HT-29 (cell line): Measurements from ENCODE around the gene NTM. TPM values are rescaled to one million over a fixed set of nuclear protein-coding genes. Genes with fewer than 3 reads are reported as not detected.
A peak's percentile ranks its signal among the peaks of the same experiment; 100 is the strongest.

Experiments
- DNase-seq: peaks from one replicate; pipeline ENCODE4 v3.0.0-alpha.2; 2015; ENCODE audit warnings: low spot score
- total RNA-seq: library from RNA; depleted of rRNA; stranded (reverse); fragments of >200 nt; shearing (Covaris generic); gene quantifications from 2 replicates; pipeline ENCODE4 v1.2.3, GENCODE V29; 2014

NTM gene
- total RNA-seq, 1 experiment from 2014 or later, result not detected

DNA sequence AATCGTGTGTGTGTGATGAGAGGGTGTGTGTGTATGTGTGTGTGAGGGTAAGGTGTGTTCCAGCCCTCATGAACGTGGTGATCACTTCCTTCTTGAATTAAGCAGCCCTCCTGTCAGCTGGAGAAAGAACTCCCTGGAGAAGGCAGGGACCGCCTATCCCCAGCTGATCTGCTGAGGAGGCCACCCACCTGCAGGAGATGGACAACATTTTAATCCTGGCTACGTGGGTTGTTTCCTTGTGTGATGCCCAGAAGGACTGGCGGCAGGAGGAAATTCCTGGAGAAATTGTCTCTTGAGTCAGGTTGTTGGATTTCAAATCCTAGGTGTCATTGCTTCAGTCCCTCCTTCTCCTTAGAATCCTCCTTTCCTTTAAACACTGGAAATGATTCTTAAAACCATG lies 878.8 kb downstream of the NTM start:
- DNase-seq, result no peak

DNA sequence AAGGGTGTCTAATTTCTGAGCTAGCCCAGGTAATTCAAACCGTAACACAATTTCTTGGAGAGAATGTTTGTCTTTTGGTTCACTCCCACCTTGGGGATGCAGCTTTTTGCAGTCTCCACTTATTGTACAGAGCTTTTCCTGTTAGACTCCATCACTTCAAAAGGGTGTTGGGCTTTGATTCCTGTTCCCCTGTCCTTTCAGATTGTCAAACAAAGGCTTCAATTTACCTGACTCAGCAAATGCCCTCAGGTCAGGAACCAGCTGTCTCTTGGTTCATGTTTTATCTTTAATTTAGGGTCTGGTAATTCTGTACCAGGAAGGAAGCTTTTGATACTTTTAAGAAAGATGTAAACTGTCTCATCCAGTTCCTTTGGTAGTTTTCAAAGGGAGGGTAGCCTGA lies 880.6 kb downstream of the NTM start:
- DNase-seq, result no peak

DNA sequence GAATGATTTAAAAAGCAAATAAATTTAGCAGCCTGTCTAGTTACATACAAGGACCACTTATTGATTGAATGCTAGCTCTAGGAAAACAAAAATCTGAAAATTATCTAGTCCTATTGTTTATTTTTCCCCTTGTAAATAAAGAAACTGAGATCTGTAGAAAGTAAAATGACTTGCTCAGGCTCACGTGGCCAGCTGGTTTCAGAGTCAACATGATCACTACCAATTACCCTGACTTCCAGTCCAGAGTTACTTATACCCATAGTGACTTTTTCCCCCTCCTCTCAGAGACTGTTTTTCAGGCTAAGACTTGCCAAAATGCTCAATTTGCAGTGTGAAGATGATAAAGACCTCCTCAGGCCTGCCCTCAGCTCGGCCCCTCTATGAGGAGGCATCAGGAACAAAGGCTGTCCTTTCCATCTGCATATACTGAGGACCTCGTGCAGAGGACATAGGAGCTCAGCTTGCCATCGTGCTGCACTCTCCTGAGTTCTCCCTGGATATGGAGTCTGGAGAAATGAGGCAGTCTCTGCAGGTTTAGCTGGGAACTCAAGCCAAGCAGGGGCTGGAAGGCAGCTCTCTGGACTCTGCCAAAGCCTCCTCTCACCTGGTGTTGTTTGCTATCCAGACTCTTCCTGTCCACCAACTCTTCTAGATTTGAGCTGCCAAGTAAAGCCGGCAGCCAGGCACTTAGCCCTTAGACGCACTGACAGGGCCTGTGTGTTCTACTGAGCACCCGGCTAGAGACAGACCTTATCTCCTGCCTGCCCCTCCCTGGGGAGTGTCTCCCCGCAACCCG lies 883.3 kb downstream of the NTM start:
- no peak for DNase-seq

DNA sequence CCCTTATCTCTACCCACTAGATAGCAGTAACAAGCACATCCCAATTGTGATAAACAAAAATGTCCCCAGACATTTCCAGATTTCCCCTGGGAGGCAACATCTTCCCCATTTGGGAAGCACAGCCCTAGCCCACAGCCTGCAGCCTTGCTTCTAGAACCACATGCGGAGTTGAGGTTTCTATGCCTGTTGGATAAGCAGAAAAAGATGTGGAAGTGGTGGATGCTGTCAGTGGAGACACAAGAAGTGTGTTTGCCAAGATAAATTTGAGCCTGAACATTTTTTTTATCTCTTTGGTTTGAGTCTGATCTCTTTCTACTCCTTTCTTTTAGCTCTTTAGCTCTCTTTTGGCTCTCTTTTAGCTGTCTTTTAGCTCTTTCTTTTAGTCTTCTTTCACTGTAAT lies 884.5 kb downstream of the NTM start:
- DNase-seq, result no peak

DNA sequence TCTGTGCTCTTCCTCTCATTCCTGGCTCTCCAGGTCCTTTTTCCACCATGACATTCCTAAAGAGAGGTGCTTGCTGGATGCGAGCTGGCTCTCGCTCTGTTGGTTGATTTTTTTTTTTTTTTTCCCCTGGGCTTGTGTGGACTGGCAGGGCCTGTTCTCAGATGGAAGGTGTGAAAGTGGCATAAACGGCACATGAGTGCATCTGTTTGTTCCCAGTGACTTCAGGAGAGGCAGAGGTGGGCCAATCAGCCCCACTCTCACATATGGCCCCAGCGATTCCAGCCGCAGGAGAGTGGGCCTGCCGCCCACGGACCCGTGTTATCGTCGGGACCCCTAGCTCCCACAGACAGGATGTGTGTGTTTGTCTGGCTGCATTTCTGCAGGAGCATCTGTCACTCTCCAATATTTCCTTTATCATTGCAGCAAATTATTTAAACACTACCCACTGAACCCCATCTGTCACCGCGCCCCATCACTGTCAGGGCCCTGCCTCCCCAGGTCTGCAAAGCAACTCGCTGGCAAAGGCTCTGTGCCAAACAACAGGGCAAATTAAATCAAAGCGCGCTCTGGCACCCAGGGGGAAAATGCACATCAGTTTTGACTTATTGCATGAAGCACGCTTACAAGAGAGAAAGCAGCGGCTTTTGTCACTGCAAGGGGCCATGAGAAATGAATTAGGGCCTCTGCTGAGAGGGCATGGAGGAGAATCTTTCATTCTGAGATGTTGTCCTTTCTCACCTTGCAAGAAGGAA lies 886.3 kb downstream of the NTM start:
- no peak for DNase-seq

DNA sequence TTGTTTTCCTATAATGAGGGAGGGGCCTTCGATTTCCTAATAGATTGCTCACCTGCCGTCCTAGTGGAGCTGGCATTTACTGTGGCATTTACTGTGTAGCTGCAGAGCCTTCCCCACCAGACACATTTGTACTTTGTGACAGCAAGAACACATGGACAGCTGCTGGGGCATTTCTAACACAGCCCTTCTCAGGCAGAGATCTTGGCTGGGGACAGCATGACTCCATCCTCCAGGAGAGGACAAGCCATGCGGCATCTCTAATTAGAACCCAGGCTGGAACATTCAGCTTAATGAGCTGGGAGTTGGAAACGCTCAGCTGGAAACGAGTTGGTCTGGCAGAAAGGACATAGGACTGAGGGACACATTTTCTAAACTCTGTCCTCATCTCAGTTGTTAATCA lies 887.5 kb downstream of the NTM start:
- DNase-seq, result no peak

DNA sequence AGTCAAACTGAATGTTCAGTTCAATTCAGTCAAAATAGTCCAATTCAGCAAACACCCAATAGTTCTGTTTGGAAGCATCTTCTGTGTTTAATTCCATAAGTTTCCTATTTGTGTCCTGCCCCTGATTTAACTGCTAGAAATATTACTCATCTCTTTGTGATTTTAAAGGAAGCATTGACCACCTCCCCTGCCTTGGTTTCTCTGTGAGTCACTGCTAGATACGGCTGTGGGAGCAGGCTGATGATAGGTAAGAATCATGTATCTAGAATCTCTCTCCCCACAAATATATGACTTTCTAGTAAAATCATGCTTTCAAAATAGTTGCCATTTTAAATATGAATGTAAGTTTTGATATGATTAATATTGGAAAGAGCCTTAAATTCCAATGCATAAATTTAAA lies 888.5 kb downstream of the NTM start:
- DNase-seq, result no peak

DNA sequence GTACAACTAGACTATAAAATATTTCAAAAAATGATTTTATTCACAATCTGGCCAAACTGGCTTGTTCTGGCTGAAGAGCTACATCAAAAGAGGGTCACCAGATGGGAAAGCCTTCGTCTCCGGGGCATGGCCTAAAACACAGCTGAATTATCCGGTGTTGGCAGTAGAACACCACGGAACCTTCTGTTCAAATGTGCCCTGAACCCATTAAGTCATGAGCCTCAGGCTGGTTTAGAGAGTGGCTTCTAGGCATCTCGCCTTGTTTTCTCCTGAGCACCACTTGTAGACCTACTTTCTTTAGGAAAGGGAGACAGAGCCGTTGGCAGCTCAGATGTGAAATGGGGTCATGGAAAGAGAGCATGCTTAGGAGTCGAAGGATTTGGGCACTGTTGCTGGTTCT lies 890.2 kb downstream of the NTM start:
- DNase-seq, result no peak

DNA sequence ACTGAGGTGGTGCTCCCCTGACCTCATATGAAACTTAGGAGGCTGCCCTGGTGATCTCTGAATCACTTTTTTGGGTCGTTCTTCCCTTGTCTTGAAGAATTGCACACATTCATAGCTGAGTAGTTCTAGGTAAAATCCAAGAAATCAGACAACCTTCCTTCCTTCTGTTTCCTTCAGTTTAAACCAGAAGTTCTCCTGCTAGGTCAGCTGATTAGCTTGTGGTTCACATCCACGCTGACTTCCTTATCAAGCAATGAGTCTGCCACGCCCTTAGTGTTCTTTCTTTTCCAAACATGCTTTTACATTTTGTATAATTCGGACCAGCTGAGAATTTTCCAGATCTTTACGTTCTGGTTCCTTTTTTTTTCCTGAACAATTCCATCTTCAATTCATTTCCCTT lies 892.8 kb downstream of the NTM start:
- no peak for DNase-seq

DNA sequence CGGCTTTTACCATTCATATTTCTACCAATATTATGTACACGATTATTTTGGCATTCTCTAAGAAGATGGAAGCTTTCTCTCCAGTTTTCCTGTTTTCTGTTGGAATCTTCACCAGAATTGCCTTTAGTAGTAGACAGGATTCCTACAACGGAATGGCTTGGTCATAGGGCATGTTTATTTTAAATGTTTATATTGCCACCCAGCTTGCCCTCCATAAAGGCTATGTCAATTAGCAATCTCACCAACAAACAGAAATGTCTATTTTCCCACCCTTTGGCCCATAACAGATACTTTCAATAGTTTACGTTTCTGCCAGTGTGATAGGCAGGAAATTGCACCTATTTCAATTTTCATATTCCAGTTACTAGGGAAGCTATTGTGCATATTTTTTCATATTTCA lies 893.5 kb downstream of the NTM start:
- no peak for DNase-seq

DNA sequence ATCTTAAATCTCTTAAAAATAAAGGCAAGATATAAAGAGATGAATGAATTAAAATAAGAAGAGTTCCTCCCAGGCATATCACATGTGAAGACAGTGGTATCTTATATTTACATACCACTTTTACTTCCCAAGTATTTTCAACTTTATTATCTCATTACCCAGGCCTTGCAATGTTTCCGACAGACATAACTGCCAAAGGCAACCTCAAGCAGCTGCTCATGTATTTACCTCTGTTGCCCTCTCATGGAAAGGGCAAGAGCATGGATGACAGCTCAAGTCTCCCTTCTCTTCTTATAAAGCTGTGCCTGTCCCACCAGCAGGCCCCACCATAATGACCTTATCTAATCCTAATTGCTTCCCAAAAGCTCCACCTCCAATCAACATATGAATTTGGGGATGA lies 894.2 kb downstream of the NTM start:
- no peak for DNase-seq

DNA sequence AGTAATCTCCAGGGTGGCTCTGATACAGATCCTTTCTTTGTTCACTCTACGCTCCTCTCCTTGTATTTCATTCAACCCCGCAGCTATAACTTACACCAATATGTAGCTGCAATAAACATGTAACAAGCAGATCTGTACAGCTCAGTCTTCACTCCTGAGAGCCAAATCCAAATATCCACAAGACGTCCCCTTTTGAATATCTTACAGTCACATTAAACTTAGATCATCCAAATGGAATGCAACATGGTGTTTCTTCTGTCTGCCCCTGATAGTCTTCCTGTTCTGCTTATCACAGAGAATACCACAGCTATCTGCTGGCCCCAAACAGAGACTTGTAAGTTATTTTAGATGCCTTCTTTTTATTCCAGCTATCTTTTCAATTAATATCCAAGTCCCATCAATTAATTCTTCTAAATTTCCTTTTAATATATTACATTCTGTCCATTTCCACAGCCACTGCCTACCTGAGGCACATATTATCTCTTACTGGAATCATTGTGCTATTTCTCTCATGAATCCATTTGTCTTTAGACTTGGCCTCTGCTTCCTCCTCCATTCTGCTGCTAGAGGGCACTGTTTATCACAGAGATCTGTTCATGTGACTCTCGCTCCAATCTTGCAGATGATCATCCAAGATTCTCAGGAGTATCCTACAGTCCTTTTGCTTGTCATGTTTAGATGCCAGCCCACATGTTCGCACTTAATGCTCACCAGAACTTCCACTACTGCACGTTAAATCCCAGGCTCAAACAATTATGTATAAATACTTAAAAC lies 908.6 kb downstream of the NTM start:
- DNase-seq, result peak; percentile 43

DNA sequence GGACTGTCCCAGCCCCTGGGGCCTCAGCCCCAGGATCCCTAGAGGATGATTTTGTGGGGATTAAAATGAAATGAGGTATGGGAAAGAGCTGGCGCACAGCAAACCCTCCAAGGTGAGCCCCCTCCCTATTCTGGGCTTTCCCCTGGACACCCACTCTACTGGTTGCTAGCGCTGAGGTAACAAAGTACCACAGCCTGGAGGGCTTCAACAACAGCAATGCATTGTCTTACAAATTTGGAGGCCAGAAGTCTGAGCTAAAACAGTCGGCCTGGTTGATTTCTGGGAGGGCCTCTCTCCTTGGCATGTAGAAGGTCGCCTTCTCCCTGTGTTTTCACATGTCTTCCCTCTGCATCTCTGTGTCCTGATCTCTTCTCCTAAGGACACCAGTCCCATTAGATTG lies 913.6 kb downstream of the NTM start:
- DNase-seq, result no peak

DNA sequence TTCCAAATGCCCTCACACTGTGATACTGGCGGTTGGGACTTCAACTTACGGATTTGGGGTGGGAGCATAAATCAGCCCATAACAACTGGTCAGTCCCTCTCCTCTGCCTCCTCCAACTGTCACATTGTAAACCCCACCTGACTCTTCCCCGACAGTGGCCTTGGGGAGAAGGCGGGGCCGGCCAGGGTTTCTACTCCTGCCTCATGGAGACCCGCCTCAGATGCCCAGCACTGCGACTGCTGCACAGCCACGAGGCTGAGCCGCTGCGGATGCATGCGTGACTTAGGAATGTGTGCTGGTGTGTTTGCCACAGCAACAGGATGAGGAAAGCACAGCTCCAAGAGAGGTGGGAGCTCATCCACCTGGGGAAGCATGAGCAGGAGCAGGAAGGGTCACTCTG lies 914.2 kb downstream of the NTM start:
- DNase-seq, result no peak

DNA sequence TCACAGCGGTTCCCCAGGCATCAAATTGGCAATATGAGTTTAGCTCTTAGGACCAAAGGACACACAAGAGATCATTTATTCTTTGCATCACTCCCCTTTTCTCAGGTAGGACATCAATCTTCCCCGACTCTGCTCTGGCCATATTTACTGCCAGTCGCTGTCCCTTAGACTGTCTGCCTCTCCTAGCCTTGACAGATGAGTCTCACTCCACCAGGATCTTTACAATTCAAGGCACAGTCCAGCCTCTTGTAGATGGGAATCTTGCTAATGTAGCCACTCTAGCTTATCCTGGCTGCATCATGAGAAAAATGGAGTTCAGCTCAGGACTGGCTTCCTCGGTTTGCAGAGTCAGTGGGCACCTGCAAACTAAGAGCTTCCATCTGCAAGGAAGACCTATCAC lies 915.2 kb downstream of the NTM start:
- no peak for DNase-seq

DNA sequence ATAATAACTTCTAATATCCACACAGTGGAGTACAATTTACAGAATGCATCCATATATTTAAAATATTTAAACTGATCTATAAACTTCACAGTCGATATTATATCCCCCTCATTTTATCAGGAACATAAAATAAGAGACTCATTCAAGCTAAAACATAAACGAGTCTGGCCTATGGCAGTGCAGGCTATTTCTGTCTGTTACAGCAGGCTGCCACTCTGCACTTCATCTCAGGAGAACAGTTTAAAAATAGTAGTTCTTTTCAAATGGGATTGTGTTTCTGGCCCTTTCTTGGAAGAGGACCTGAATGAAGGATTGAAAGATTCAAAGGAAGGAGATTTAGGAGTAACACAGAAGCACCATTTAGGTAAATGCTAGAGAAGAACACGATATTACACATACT lies 915.7 kb downstream of the NTM start:
- no peak for DNase-seq

DNA sequence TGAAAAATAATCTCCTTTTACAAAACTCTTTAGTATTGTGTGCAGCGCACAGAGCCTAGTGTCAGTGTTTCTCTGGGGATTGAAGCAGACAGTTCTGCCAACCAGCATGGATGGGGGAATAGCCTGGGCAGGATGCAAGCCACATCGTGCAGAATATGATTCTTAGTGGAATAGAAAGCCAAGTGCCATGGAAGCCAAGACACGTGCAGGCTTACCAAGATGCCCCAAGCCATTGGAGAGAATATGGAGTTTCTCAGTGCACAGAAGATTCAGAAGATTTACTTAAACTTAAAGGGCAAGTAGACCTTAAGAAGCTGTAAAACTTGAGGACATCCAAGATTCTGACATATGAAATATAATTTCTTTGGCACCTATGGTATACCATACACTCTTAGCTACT lies 917.6 kb downstream of the NTM start:
- no peak for DNase-seq

DNA sequence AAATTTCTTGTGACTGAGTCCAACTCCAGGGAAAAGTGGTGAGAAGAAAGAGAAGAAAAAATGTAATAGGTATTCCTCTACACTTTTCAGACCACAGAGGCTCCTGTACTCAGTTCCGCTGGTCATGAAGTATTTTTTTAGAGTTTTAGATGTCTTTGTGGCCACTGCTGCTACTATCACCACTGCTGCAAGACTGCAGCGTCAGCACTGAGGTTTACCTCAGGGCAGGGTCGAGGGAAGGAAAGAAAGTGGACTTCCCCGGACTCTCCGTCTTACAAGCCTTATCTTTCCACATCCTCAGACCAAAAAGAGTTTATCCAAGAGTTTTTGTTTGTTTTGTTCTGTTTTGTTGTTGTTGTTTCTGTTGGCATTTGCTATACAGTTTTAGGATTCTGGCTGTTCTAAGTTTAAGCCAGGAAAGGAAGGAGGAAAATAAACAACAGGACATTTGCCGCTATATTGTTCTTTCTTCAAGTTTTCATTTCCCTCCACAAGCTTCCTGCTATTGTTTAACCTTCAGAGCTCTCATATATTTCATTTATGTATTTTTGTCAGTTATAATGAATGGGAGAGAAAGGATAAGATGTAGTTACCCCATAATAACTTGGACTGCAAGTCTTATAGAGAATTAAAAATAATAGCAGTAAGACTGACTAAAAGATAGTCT lies 919.3 kb downstream of the NTM start:
- no peak for DNase-seq

DNA sequence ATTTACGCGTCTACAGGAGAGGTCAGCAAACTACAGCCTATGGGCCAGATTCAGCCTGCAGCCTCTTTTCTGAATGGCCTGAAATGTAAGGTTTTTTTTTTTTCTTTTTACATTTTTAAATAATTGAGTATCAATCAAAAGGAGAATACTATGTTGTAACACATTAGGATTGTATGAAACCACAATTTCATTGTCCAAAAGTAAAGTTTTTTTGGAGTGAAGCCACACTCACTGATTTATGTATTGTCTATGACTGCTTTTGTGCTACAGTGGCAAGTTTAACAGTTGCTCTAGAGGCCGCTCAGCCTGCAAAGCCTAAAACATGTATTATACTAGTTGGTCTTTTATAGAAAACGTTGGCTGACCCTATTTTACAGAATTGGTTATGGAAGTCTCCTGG lies 923.2 kb downstream of the NTM start:
- DNase-seq, result no peak

DNA sequence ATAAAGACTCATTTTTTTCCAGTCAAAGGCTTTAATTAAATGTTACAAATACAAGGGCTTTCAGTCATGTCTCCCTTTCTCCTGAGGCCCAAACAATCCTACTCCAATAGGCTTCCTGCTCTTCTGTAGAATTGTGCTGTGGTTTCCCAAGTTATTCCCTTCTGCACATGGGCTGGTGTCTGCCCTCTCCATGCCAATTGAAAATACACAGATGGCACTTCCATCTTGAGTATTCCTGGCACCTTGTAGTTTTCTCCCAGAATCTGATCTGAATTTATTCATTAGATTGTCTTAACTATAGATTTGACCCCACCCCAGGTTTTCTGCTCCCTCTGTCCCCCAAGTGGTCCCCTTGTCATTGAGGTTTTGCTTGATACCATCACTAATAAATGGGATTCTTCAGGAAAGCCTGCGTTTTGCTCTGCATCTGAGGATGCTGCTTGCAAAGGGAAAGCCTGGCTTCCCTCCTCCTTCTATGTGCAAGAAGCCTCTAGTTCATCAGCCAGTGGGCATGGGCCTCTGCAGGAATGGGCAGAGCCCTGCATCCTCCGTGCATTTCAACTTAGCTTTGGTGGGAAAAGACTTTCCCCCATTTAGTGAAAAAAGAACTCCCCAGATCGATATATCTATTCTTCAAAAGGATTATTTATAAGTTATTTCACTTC lies 926.7 kb downstream of the NTM start:
- no peak for DNase-seq

DNA sequence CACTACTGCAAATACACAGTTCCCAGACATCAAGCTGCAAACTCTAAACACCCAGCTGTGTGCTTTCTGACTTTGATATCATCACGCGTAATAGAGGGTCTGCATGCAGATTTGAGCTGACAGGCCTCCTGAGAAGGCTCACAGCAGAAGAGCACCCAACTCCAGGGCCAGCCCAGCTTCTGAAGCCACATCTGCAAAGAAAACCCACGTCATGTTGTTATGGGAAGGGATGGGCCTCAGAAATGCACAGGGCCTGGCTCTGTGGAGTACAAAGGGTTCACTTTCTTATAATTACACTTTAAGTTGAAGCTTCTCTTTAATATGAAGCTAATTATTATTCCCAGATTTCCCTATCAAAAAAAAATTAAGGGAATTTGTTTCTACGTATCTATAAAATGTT lies 927.9 kb downstream of the NTM start:
- no peak for DNase-seq
